ENCODE results near the gene COL21A1.
"Not testable (repeated sequence)": the region's sequence is repeated elsewhere in the genome, so short reads cannot be mapped to it uniquely, and the experiment has no call there.

COL21A1 gene

DNA sequence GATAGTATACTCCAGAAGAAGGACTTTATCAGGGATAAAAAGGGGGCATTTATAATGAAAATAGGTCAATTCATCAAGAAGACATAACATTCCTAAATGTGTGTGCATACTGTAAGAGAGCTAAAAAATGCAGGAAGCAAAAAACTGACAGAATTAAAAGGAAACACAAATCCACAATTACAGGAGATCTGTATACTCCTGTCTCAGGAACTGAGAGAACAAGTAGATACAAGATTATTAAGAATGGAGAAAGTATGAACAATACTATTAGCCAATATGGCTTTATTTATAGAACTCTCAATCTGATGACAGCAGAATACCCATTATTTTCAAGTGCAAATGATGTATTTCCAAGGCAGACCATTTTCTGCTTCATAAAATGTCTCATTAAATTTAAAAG lies 204.3 kb downstream of the COL21A1 start:
- no peak for DNase-seq

DNA sequence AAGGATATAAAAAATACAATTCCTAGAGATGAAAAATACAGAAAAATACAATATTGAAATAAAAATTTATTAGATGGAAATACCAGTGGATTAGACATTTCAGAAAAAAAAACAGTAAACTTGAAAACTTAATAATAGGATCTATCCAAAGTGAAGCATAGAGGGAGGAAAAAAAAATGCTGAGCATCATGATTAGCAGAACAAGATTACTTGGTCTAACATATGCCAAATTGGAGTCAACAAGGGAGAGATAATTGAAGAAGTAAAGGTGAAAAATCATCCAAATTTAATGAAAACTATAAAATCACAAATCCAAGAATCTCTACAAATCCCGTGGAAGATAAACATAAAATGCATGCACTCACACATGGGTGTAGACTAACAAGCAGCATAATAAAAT lies 205.8 kb downstream of the COL21A1 start:
- DNase-seq: no peak

DNA sequence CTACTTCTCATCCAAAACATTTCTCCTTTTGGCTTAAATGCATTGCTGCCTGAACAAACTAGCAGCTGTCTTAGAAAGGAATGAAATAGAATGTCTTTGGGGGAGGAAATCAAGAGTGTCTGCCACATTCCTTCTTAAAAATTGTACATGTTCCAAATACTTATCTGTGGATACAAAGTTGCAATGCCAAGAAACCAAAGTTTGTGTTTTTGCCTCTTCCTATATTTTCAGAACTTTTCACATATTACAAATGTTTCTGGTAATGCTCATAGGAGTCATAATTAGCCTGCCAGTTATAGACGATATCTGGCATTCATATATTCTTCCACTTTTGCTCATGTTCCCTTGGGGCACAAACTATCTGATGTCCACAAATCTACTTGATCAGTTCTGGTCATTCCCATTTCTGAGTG lies 206.5 kb downstream of the COL21A1 start:
- DNase-seq: no peak

DNA sequence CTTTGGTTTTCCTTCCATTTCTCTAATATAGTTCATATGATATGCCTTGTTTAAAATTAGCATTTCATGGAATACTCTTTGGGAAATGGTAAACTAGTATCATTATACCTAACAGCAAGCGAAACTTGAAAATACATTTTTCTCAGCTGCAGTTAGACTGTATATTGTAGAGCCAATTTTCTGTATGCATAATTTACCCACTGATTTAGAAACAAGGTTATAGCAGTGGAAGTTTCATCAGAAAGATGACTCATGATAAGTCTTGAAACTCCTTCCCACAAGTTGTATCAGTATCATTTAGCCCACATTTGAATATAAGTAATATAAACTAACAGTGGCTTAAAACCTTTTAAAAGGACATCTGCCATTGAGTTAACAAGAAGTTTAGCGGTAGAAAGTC lies 207.2 kb downstream of the COL21A1 start:
- no peak for DNase-seq

DNA sequence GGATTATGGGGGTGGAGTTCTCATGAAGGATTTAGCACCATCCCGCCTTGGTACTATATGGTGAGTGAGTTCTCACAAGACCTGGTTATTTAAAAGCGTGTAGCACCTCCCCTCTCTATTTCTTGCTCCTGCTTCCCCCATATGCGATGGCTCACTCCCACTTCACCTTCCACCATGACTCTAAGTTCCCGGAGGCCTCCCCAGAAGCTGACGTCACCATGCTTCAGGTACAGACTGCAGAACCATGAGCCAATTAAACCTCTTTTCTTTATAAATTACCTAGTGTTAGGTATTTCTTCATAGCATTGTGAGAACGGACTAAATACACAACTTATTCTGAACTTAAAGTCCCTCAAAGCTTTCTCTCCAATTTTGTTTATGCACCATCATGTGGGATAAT lies 208.6 kb downstream of the COL21A1 start:
- DNase-seq: no peak

DNA sequence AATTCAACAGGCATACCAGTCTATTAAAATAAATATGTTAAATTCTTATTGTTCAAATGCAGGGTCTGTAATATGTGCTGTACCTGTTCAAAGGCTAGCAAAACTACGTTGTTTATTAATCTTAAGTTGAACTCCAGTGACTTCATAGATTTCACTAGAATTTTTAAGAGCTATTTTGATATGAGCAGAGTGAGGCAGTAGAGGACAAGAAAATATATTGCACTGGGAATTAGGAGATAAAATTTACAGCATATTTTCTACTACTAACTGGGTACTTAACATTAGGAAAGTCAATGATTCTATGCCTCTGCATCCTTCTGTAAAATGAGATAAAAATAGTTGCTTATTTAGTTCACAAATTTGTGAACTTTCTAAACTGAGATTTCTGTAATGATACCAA lies 209.8 kb downstream of the COL21A1 start:
- DNase-seq: no peak

DNA sequence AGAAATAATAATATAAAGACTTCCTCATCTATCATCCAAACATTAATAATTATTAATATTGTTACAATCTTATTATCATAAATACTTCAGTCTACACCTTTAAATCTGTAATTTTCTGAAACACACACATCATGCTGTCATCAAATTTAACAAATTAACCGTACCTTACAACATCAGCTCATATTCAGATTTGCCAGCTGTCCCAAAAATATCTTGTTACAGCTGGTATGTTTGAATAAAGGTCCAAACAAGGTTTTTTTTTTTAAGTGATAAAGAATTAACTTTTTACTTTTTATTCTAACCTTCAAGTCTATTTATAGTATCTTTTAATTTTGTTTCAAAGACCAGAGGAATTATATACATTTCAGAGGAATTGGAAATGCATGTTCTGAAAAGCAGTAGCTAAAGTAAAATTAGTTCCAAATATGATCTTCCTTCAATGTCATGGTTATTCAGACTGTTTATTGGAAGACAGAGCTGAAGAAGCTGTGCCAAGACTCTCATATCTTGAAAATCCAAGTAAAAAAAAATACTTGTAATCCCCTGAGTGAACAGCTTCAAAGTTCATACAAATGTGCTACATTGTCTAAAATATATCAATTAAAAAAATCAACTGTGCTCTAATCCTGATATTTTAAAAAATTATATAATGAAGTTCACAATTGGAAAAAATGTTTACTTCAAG lies 210.3 kb downstream of the COL21A1 start:
- DNase-seq: no peak

DNA sequence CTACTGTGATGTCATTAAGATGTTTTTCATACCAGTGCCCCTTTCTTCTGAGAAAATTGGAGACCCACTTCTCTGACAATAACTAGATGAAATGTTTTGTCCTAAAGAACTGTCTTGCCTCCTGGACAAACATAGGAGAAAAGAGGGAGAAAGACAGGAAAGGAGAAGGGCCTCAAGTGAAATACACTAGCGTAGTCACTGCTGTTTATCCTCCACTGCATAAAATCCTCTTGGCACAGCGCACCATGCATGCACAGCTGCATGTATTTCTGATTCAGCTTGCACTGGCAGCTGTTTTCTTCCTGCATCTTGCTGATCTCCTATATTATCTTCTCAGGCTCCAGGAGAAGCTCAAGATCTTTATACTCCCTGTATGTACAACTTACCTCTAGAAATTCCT lies 214.0 kb downstream of the COL21A1 start:
- no peak for DNase-seq

DNA sequence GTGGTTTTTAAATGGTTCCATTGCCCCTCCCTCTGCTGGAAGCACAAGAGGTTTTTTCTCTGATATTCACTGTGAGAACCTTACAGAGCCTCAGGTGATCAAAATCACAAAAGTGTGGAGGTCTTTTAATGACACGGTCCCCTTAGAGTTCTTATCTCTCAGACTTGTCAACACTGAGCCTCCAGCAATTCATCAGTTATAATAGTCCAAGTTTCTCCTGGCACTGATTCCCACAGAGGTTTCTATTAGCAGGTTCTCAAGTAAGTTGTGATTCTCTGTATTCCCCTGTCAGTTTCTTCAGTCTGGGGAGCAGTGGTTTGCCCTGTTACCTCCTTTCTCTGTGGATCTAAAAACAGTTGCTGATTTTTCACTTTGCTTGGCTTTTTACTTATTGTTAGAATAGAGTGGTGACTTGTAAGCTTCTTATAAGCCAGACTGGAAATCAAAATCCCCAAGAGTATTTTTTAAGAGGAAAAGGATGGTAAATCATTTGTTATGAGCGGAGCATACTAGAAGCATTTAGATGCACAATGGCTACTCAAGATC lies 214.6 kb downstream of the COL21A1 start:
- no peak for DNase-seq

DNA sequence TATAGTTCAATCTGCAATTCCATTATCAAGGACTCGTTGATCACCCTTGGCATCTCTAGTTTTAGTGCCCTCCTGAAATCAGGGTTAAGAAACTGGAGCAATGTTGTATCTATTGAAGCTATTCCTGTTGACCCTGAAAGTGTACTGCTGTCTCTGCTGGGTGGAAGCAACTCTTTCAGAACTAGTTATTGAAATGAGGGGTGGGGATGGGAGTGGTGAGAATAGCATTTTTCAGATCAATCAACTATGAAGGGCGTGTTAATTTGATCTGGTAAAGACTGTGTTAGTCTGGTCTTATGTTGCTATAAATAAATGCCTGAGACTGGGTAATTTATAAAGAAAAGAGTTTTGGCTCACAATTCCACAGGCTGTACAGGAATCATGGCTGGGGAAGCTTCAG lies 219.5 kb downstream of the COL21A1 start:
- no peak for DNase-seq

DNA sequence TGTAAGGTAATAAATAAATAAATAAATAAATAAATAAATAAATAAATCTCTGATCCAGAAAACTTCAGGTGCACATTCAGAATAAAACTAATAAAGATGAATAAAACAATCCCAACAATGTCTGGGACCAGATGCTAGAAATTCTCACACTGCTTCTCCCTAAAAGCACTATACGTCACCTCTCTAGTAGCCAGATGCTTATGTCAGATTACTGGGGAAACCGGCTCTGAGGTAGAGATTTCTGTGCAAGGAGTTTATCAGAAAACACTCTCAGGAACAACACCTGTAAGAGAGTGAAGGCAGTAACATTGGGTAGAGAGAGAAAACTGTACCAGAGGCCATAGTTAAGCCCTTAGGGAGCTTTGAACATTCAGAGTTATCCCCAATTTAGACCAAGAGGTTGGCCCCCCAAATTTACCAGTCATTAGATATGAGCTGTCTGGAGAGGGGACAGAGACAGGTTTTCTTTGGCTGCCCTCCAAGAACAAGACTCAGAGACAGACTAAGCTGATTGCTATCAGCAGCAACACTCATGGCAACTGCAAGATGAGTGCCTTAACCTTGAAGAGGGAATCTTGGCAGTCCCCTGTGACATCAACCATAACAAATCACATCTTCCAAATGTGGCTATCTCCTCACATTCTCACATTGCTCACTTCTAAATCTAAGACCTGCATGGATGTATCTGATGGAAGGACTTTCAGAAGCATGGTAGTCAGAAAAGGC lies 220.8 kb downstream of the COL21A1 start:
- DNase-seq: no peak

DNA sequence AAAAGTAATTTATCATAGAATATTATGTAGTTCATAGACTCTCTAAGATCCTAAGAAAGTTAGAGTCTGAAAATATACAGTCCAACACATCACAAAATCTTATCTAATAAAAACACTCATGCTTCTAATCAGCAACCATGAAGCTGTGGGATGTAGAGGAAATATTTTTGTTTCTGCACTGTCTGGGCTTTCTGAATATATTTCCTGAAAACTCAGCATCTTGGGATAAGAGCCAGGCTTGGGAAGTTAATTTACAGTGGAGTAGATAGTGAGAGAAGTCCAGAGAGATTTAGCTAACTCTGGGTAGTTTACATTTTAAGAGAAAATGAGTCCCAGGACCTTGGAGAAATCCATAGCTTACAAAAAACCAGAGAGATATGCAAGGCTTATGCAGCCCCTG lies 221.6 kb downstream of the COL21A1 start:
- DNase-seq: no peak

DNA sequence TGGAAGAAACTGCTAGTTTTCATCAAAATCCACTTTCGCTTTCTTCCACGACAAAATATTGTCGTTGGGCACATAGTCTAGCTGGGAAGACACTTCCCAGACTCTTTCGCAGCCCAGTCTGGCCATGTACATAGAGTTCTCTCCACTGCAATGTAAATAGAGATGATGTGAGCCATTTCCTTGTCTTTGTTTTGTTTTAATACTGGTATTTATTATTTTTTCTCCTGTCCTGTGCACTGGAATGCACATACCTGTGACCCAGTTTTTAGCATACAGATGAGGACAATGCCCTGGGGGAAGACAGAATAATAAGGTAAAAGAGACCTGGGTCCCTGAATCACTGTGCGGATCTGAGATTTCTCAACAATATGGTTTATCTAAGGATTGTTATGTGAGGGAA lies 222.4 kb downstream of the COL21A1 start:
- DNase-seq: no peak

DNA sequence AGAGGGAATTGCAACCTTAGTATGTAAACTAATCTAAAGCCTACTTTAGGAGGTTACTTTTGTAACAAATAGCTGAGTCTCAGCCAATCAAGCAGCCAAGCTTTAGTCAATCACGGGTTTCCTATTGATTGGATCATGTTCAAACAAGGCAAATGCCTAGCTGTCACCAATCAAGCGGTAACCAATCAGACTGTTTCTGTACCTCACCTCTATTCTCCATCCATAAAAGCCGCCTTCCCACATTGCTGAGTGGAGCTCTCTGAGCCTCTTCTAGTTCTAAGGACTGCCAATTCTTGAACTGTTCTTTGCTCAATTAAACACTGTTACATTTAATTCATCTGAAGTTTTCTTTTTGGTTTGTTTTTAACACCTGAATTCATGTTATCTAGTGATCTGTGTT lies 223.6 kb downstream of the COL21A1 start:
- DNase-seq: no peak

DNA sequence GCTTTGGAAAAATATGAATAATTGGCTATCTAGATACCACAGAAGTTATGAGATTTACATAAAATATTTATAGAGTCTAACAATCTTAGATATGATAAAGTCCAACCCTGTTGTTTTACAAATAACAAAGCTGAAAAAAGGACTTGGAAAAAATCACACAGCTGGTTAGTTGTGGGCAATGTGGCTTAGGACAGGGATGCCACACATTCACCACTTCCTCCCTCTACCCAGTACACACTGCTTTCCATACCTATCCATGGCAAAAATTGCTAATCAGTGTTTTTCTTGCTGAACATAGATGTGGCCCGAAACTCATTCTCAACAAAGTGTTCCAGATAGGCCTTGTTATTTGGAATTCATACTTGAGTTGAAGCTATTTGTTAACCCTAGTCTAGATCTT lies 224.7 kb downstream of the COL21A1 start:
- DNase-seq: no peak

DNA sequence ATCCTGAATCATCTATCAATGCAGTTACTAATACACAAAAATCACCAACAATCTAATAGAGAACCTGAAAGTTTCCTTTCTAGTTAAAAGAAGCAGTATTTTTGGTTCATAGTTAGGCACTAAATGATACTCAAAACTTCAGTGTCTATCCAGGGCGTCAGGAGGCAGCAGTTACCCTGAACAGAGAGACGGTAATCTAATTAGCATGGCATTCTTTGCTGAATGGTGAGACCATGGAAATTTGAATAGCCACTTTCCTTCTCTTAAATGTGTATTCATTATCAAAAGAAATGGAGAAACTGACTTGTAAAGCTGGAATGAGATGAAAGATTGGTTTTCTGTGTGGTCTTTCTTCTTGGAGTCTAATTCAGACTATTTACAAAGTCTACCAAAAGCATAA lies 225.4 kb downstream of the COL21A1 start:
- no peak for DNase-seq

DNA sequence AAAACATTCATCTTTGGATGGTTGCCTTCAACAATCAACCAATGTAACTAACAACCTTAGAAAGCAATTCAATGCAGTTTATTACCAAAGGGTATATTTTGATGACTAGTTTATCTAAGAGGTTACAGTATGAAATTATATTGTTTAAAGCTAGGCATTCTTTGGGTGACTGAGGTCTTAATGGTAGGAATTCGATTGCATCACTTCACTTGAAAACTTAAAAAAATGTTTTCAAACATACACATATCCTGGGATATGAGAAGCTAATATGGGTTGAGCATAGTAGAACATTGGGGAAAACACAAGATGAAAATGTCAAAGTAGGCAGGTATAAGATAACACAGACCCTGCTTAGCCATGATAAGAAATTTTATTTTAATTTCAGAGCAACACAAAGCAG lies 227.4 kb downstream of the COL21A1 start:
- DNase-seq: no peak

DNA sequence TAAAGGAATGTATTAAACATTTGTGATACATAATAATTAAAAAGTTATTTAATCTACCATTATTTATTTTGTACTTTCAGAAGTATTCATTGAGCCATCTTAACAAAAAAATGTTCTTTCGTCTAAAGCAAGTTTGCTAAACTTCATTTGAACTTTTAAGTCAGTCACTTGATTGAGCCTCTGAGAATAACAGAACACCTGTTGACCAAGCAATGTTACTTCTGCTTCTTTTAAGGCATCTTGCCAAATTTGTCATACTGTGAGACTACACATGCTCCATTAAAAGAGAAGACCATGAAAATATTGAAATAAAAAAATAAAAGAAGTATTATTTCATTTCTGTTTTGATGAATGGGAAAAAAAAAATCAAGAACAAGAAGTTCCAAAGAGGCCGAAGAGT lies 230.2 kb downstream of the COL21A1 start:
- DNase-seq: no peak

DNA sequence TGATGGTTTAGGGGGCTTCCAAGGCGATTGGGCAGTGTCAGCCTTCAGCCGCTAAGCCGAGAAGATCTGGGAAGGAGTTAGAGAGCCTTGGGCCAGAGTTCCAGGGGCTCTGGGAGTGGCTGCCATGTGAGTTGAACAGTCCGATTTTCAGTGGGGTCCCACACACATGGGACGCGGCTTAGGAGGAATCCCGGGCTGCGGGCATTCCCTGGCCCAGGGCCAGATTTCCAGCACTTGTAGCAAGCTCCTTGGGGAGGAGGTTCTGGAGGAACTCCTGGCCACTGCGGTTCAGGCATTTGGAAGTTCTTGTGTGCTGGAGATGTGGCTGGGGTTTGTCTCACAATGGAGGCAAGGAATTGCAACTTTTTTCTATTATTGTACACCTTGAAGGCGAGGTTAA lies 233.3 kb downstream of the COL21A1 start:
- DNase-seq: not testable (repeated sequence)

DNA sequence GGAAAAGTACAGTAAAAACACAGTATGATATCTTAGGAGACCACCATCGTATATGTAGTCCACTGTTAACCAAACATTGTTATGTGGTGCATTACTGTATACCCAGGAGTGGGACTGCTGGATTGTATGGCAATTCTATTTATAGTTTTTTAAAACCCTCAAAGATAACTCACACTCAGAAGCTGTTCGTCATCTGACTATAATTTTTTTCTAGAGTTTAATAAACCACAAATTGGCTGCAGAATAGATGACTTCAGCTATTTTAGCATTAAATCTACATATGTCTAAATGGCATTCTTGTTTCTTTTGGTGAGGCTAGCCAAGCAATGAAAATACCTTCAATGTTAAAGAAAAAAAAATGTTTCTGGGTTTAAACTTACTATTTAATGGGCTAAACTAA lies 237.7 kb downstream of the COL21A1 start:
- no peak for DNase-seq

All from CD4-positive, alpha-beta T cell treated with Interleukin-10 for 1 hour (primary cell).